ENCODE measurements around the gene DNAJB1. TPM values are rescaled to one million over a fixed set of nuclear protein-coding genes. Genes with fewer than 3 reads are reported as not detected.

The DNAJB1 gene
- total and polyA plus RNA-seq, 7 experiments from 2014 or later: 87.4 to 574 (median 221) TPM

- H3K27ac ChIP-seq (ENCODE audit: low read depth, low read length): no peak overlapping the region
- H3K27me3 ChIP-seq (ENCODE audit: control insufficient read depth in 2 of 2, insufficient read depth in 2 of 2, low read length in 2 of 2): peaks cover 0 to 4% of the 10 kb centered on the region in 2 donors
- peaks cover 0 to 36% (median 0%) of the 10 kb centered on the region in 3 experiments for H3K36me3 ChIP-seq (ENCODE audit: control insufficient read depth in 2 of 3, insufficient read depth in 3 of 3, low read length in 3 of 3)
- Mint-ChIP-seq H3K4me3 (peak overlapping the region in 3 of 10 donors; percentile 11 to 61 (median 15)), H3K27me3 (peaks cover 6 to 19% (median 12%) of the 10 kb centered on the region in 5 donors), H3K9me3 (peaks cover 0 to 2% (median 0%) of the 10 kb centered on the region in 11 donors), H3K4me1 (peaks cover 0 to 39% (median 29%) of the 10 kb centered on the region in 7 donors), H3K27ac (peak overlapping the region in 2 of 9 donors; percentile 46 to 63), H3K36me3 (peaks cover 0 to 11% (median 0%) of the 10 kb centered on the region in 5 donors)
- H3K4me1 ChIP-seq (ENCODE audit: control insufficient read depth in 2 of 2, insufficient read depth in 2 of 2, low read length in 2 of 2): peaks cover 4 to 17% of the 10 kb centered on the region in 2 donors
- no peaks in the 10 kb centered on the region for H3K9me3 ChIP-seq (ENCODE audit: control insufficient read depth in 2 of 3, low read length in 3 of 3)
- ChIA-PET CTCF (no interaction called here), POLR2A (interaction anchor here (0.8 kb wide), 1 partner anchor 41 kb away, joined by 3 read pairs; no protein-coding TSS in a partner anchor)
- no peak overlapping the region for H3K4me3 ChIP-seq (ENCODE audit: low read length)
- intact Hi-C loops (cut with micrococcal nuclease): loop anchor here in 1 of 2 donors (5.0 to 10.0 kb wide), 2 partner anchors 121 to 339 kb away; partner anchors contain the start of gene ASF1B
- ATAC-seq (no peak), DNase-seq (no peak)
These were observed 41.9 kb downstream of the DNAJB1 start for GRCh38 chr19:14476327-14476672.

GRCh38 chr19:14475251-14476073 is 42.7 kb downstream of the DNAJB1 start, which contains the start of gene PTGER1:
Gene PTGER1, minus strand, starts transcription at chr19:14475354. Its CDS starts 1,034 bp downstream, at chr19:14474320.
- peak within 1 kb of the TSS in 2 of 9 donors; percentile 46 to 63 for H3K27ac Mint-ChIP-seq
- peaks cover 0 to 44% (median 0%) of the 10 kb centered on the region in 3 experiments for H3K36me3 ChIP-seq (ENCODE audit: control insufficient read depth in 2 of 3, insufficient read depth in 3 of 3, low read length in 3 of 3)
- peaks cover 0 to 2% (median 0%) of the 10 kb centered on the region in 11 donors for H3K9me3 Mint-ChIP-seq
- peaks cover 0 to 4% of the 10 kb centered on the region in 2 donors for H3K27me3 ChIP-seq (ENCODE audit: control insufficient read depth in 2 of 2, insufficient read depth in 2 of 2, low read length in 2 of 2)
- peaks cover 4 to 17% of the 10 kb centered on the region in 2 donors for H3K4me1 ChIP-seq (ENCODE audit: control insufficient read depth in 2 of 2, insufficient read depth in 2 of 2, low read length in 2 of 2)
- CTCF ChIA-PET: interaction anchor here (0.9 to 1.3 kb wide), 3 partner anchors 9 to 76 kb away, joined by 3 to 5 read pairs (median 3); no protein-coding TSS in a partner anchor
- intact Hi-C loops (cut with micrococcal nuclease): loop anchor here (1.0 to 10.0 kb wide), 3 partner anchors 76 to 338 kb away; partner anchors contain the start of gene ASF1B (in 1 of the 2)
- peaks cover 0 to 11% (median 0%) of the 10 kb centered on the region in 5 donors for H3K36me3 Mint-ChIP-seq
- DNase-seq: peak in 2 of 9 donors; percentile 9 to 53
- peak within 1 kb of the TSS in 9 of 10 donors; percentile 7 to 79 (median 52) for H3K4me3 Mint-ChIP-seq
- POLR2A ChIA-PET: interaction anchor here (0.6 to 0.8 kb wide), 2 partner anchors 42 to 43 kb away, joined by 3 read pairs; partner anchors contain the start of gene PKN1
- no peaks in the 10 kb centered on the region for H3K9me3 ChIP-seq (ENCODE audit: control insufficient read depth in 2 of 3, low read length in 3 of 3)
- H3K4me3 ChIP-seq (ENCODE audit: low read length): no peak within 1 kb of the TSS
- peaks cover 0 to 39% (median 29%) of the 10 kb centered on the region in 7 donors for H3K4me1 Mint-ChIP-seq
- no peak within 1 kb of the TSS for H3K27ac ChIP-seq (ENCODE audit: low read depth, low read length)
- peaks cover 6 to 19% (median 12%) of the 10 kb centered on the region in 5 donors for H3K27me3 Mint-ChIP-seq
- peak; percentile 19 for ATAC-seq

- H3K9me3 Mint-ChIP-seq: peaks cover 0 to 2% (median 0%) of the 10 kb centered on the region in 11 donors
- Histone ChIP-seq H3K4me1 (ENCODE audit: control insufficient read depth in 2 of 2, insufficient read depth in 2 of 2, low read length in 2 of 2) (peaks cover 4 to 17% of the 10 kb centered on the region in 2 donors), H3K9me3 (ENCODE audit: control insufficient read depth in 2 of 3, low read length in 3 of 3) (no peaks in the 10 kb centered on the region), H3K4me3 (ENCODE audit: low read length) (no peak overlapping the region), H3K27me3 (ENCODE audit: control insufficient read depth in 2 of 2, insufficient read depth in 2 of 2, low read length in 2 of 2) (peaks cover 0 to 4% of the 10 kb centered on the region in 2 donors), H3K36me3 (ENCODE audit: control insufficient read depth in 2 of 3, insufficient read depth in 3 of 3, low read length in 3 of 3) (peaks cover 0 to 44% (median 0%) of the 10 kb centered on the region in 3 experiments), H3K27ac (ENCODE audit: low read depth, low read length) (no peak overlapping the region)
- ATAC-seq (no peak), DNase-seq (no peak)
- H3K27ac Mint-ChIP-seq: peak overlapping the region in 1 of 9 donors; percentile 62
- intact Hi-C loops (cut with micrococcal nuclease): loop anchor here (1.0 to 10.0 kb wide), 3 partner anchors 76 to 338 kb away; partner anchors contain the start of gene ASF1B (in 1 of the 2)
- ChIA-PET POLR2A (interaction anchor here (0.6 kb wide), 1 partner anchor 42 kb away, joined by 3 read pairs; the partner anchor contains the start of gene PKN1), CTCF (interaction anchor here (0.9 to 1.3 kb wide), 3 partner anchors 9 to 77 kb away, joined by 3 to 5 read pairs (median 3); no protein-coding TSS in a partner anchor)
- H3K4me1 Mint-ChIP-seq: peaks cover 0 to 39% (median 29%) of the 10 kb centered on the region in 7 donors
- peak overlapping the region in 9 of 10 donors; percentile 7 to 79 (median 52) for H3K4me3 Mint-ChIP-seq
- peaks cover 0 to 11% (median 0%) of the 10 kb centered on the region in 5 donors for H3K36me3 Mint-ChIP-seq
- peaks cover 6 to 19% (median 12%) of the 10 kb centered on the region in 5 donors for H3K27me3 Mint-ChIP-seq
These were observed 43.4 kb downstream of the DNAJB1 start for GRCh38 chr19:14474827-14475226.

- no peak overlapping the region for H3K27ac ChIP-seq (ENCODE audit: low read depth, low read length)
- intact Hi-C loops (cut with micrococcal nuclease): loop anchor here in 1 of 2 donors (10.0 kb wide), 1 partner anchor 119 kb away; no protein-coding TSS in a partner anchor
- H3K27me3 ChIP-seq (ENCODE audit: control insufficient read depth in 2 of 2, insufficient read depth in 2 of 2, low read length in 2 of 2): peaks cover 0 to 4% of the 10 kb centered on the region in 2 donors
- peaks cover 0 to 12% (median 0%) of the 10 kb centered on the region in 5 donors for H3K36me3 Mint-ChIP-seq
- peaks cover 0 to 39% (median 29%) of the 10 kb centered on the region in 7 donors for H3K4me1 Mint-ChIP-seq
- H3K4me1 ChIP-seq (ENCODE audit: control insufficient read depth in 2 of 2, insufficient read depth in 2 of 2, low read length in 2 of 2): peaks cover 4 to 17% of the 10 kb centered on the region in 2 donors
- DNase-seq: no peak
- no peaks in the 10 kb centered on the region for H3K9me3 ChIP-seq (ENCODE audit: control insufficient read depth in 2 of 3, low read length in 3 of 3)
- peaks cover 0 to 2% (median 0%) of the 10 kb centered on the region in 11 donors for H3K9me3 Mint-ChIP-seq
- H3K36me3 ChIP-seq (ENCODE audit: control insufficient read depth in 2 of 3, insufficient read depth in 3 of 3, low read length in 3 of 3): peaks cover 0 to 44% (median 0%) of the 10 kb centered on the region in 3 experiments
- CTCF ChIA-PET: no interaction called here
- H3K4me3 Mint-ChIP-seq: peak overlapping the region in 8 of 10 donors; percentile 7 to 79 (median 51)
- no peak for ATAC-seq
- H3K27ac Mint-ChIP-seq: no peak overlapping the region
- peaks cover 6 to 19% (median 12%) of the 10 kb centered on the region in 5 donors for H3K27me3 Mint-ChIP-seq
- POLR2A ChIA-PET: no interaction called here
- H3K4me3 ChIP-seq (ENCODE audit: low read length): no peak overlapping the region
These were observed 44.1 kb downstream of the DNAJB1 start for GRCh38 chr19:14473978-14474578.

GRCh38 chr19:14473073-14473977 is 44.9 kb downstream of the DNAJB1 start:
- POLR2A ChIA-PET: interaction anchor here (1.0 to 1.5 kb wide), 7 partner anchors 27 to 84 kb away, joined by 3 to 5 read pairs (median 3); partner anchors contain the start of gene DNAJB1
- DNase-seq (no peak), ATAC-seq (no peak)
- Histone ChIP-seq H3K4me3 (ENCODE audit: low read length) (no peak overlapping the region), H3K27ac (ENCODE audit: low read depth, low read length) (no peak overlapping the region), H3K36me3 (ENCODE audit: control insufficient read depth in 2 of 3, insufficient read depth in 3 of 3, low read length in 3 of 3) (peaks cover 0 to 43% (median 3%) of the 10 kb centered on the region in 3 experiments), H3K9me3 (ENCODE audit: control insufficient read depth in 2 of 3, low read length in 3 of 3) (no peaks in the 10 kb centered on the region), H3K4me1 (ENCODE audit: control insufficient read depth in 2 of 2, insufficient read depth in 2 of 2, low read length in 2 of 2) (peaks cover 4 to 17% of the 10 kb centered on the region in 2 donors), H3K27me3 (ENCODE audit: control insufficient read depth in 2 of 2, insufficient read depth in 2 of 2, low read length in 2 of 2) (peaks cover 0 to 4% of the 10 kb centered on the region in 2 donors)
- CTCF ChIA-PET: interaction anchor here (0.6 to 1.8 kb wide), 5 partner anchors 8 to 112 kb away, joined by 3 to 16 read pairs (median 4); partner anchors contain the start of gene PKN1
- H3K27ac Mint-ChIP-seq: peak overlapping the region in 3 of 9 donors; percentile 25 to 41 (median 33)
- H3K27me3 Mint-ChIP-seq: peaks cover 6 to 19% (median 12%) of the 10 kb centered on the region in 5 donors
- H3K9me3 Mint-ChIP-seq: peaks cover 0 to 2% (median 0%) of the 10 kb centered on the region in 11 donors
- H3K4me1 Mint-ChIP-seq: peaks cover 0 to 39% (median 29%) of the 10 kb centered on the region in 7 donors
- H3K4me3 Mint-ChIP-seq: peak overlapping the region; percentile 44 to 84 (median 71)
- H3K36me3 Mint-ChIP-seq: peaks cover 0 to 15% (median 4%) of the 10 kb centered on the region in 5 donors
- intact Hi-C loops (cut with micrococcal nuclease): loop anchor here in 1 of 2 donors (10.0 kb wide), 1 partner anchor 119 kb away; no protein-coding TSS in a partner anchor
